H9 (cell line): Measurements from ENCODE around the gene SNX17. TPM values are rescaled to one million over a fixed set of nuclear protein-coding genes. Genes with fewer than 3 reads are reported as not detected.

Experiments
- DNase-seq: peaks from one replicate; pipeline ENCODE4 v3.0.0-alpha.2; 2017
- H2AFZ ChIP-seq: one replicate; pipeline ENCODE4 v1.6.1; 2013; ENCODE audit warnings: mild to moderate bottlenecking, low read length, control low read depth, moderate library complexity
- H2AK5ac ChIP-seq: 2 replicates; pipeline ENCODE4 v1.6.1; 2013; ENCODE audit warnings: low read length, control low read depth, mixed read lengths; ENCODE audit not compliant: insufficient read length
- H2BK120ac ChIP-seq: one replicate; pipeline ENCODE4 v1.6.1; 2013; ENCODE audit warnings: low read depth, mild to moderate bottlenecking, low read length, control low read depth, inconsistent platforms; ENCODE audit not compliant: poor library complexity, severe bottlenecking
- H2BK12ac ChIP-seq: 2 replicates; pipeline ENCODE4 v1.6.1; 2013; ENCODE audit warnings: low read length, control low read depth, mixed read lengths, low read depth; ENCODE audit not compliant: insufficient read length
- H2BK15ac ChIP-seq: 2 replicates; pipeline ENCODE4 v1.6.1; 2013; ENCODE audit warnings: low read depth, low read length, control low read depth
- H2BK20ac ChIP-seq: one replicate; pipeline ENCODE4 v1.6.1; 2013; ENCODE audit warnings: low read depth, mild to moderate bottlenecking, low read length, control low read depth, inconsistent platforms; ENCODE audit not compliant: poor library complexity, severe bottlenecking
- H2BK5ac ChIP-seq: 2 replicates; pipeline ENCODE4 v1.6.1; 2013; ENCODE audit warnings: low read length, control low read depth, mixed read lengths; ENCODE audit not compliant: insufficient read length
- H3K14ac ChIP-seq: 2 replicates; pipeline ENCODE4 v1.6.1; 2013; ENCODE audit warnings: low read length, control low read depth; ENCODE audit not compliant: insufficient read depth
- H3K18ac ChIP-seq: 2 replicates; pipeline ENCODE4 v1.6.1; 2013; ENCODE audit warnings: low read depth, mild to moderate bottlenecking, mixed read lengths, low read length, control low read depth; ENCODE audit not compliant: insufficient read length
- H3K23ac ChIP-seq: 2 replicates; pipeline ENCODE4 v1.6.1; 2013; ENCODE audit warnings: low read length, control low read depth, mixed read lengths, low read depth; ENCODE audit not compliant: insufficient read length
- H3K23me2 ChIP-seq: 2 replicates; pipeline ENCODE4 v1.6.1; 2013; ENCODE audit warnings: low read depth, mild to moderate bottlenecking, mixed read lengths, low read length, control low read depth; ENCODE audit not compliant: insufficient read length, poor library complexity, severe bottlenecking
- H3K27ac ChIP-seq: 2 replicates; pipeline ENCODE4 v1.5.1; 2013; ENCODE audit warnings: low read length, control low read depth, mixed read lengths, low read depth; ENCODE audit not compliant: insufficient read length
- H3K27me3 ChIP-seq: 2 replicates; pipeline ENCODE4 v1.6.1; 2013; ENCODE audit warnings: low read length, control low read depth, inconsistent platforms; ENCODE audit not compliant: insufficient read depth
- H3K4ac ChIP-seq: 2 replicates; pipeline ENCODE4 v1.6.1; 2013; ENCODE audit warnings: low read depth, mild to moderate bottlenecking, control low read depth, inconsistent platforms, low read length, moderate library complexity
- H3K4me1 ChIP-seq: 2 replicates; pipeline ENCODE4 v1.6.1; 2013; ENCODE audit warnings: low read length, control low read depth, inconsistent platforms; ENCODE audit not compliant: insufficient read depth
- H3K4me2 ChIP-seq: 2 replicates; pipeline ENCODE4 v1.6.1; 2013; ENCODE audit warnings: low read length, control low read depth, mixed read lengths; ENCODE audit not compliant: insufficient read length, insufficient read depth
- H3K56ac ChIP-seq: 2 replicates; pipeline ENCODE4 v1.6.1; 2013; ENCODE audit warnings: low read depth, mild to moderate bottlenecking, mixed read lengths, low read length, control low read depth; ENCODE audit not compliant: insufficient read length
- H3K79me1 ChIP-seq: 2 replicates; pipeline ENCODE4 v1.6.1; 2013; ENCODE audit warnings: low read depth, mild to moderate bottlenecking, moderate library complexity, low read length, control low read depth, inconsistent platforms; ENCODE audit not compliant: insufficient read depth, poor library complexity, severe bottlenecking
- H3K79me2 ChIP-seq: 2 replicates; pipeline ENCODE4 v1.6.1; 2013; ENCODE audit warnings: low read length, control low read depth, inconsistent platforms; ENCODE audit not compliant: insufficient read depth
- H3K9ac ChIP-seq: 2 replicates; pipeline ENCODE4 v1.6.1; 2013; ENCODE audit warnings: low read length, control low read depth, mixed read lengths; ENCODE audit not compliant: insufficient read length; ENCODE audit errors: extremely low read depth
- H3K9me3 ChIP-seq: one replicate; pipeline ENCODE4 v1.6.1; 2013; ENCODE audit warnings: low read depth, low read length, inconsistent platforms; ENCODE audit not compliant: control insufficient read depth
- H3T11ph ChIP-seq: one replicate; pipeline ENCODE4 v1.6.1; 2013; ENCODE audit warnings: mild to moderate bottlenecking, low read length, control low read depth, inconsistent platforms
- H4K20me1 ChIP-seq: one replicate; pipeline ENCODE4 v1.6.1; 2013; ENCODE audit not compliant: control insufficient read depth, insufficient read length, insufficient read depth
- H4K5ac ChIP-seq: 2 replicates; pipeline ENCODE4 v1.6.1; 2013; ENCODE audit warnings: low read depth, mild to moderate bottlenecking, mixed read lengths, low read length, control low read depth; ENCODE audit not compliant: insufficient read length
- H4K8ac ChIP-seq: replicated peaks from 2 replicates; pipeline ENCODE4 v1.6.1; 2013; ENCODE audit warnings: low read length, control low read depth, mixed read lengths, low read depth; ENCODE audit not compliant: insufficient read length
- H4K91ac ChIP-seq: 2 replicates; pipeline ENCODE4 v1.6.1; 2013; ENCODE audit warnings: low read depth, mild to moderate bottlenecking, moderate library complexity, mixed read lengths, low read length, control low read depth; ENCODE audit not compliant: insufficient read length
- H3K27ac Mint-ChIP-seq, 3 experiments: 2 replicates in 2 of 3; 3 replicates in 1 of 3; pipeline ENCODE4 v1.8.0; 2020 to 2021; ENCODE audit warnings: mixed read lengths in 3 of 3, mild to moderate bottlenecking in 1 of 3, moderate library complexity in 1 of 3
- H3K27me3 Mint-ChIP-seq: 2 replicates; pipeline ENCODE4 v1.8.0; 2021; ENCODE audit warnings: low read depth, mild to moderate bottlenecking, moderate library complexity, mixed read lengths
- H3K36me3 Mint-ChIP-seq, 3 experiments: 2 replicates in 2 of 3; 3 replicates in 1 of 3; pipeline ENCODE4 v1.8.0; 2020 to 2021; ENCODE audit warnings: low read depth in 3 of 3, mixed read lengths in 3 of 3; ENCODE audit not compliant: insufficient read depth in 1 of 3
- H3K4me1 Mint-ChIP-seq, 2 experiments: 2 replicates each; pipeline ENCODE4 v1.8.0; 2020; ENCODE audit warnings: mixed read lengths in 2 of 2
- H3K4me3 Mint-ChIP-seq, 2 experiments: 2 replicates in 1 of 2; 3 replicates in 1 of 2; pipeline ENCODE4 v1.8.0; 2020 to 2021; ENCODE audit warnings: mild to moderate bottlenecking in 2 of 2, mixed read lengths in 2 of 2, moderate library complexity in 1 of 2
- H3K9me3 Mint-ChIP-seq, 2 experiments: 2 replicates in 1 of 2; 3 replicates in 1 of 2; pipeline ENCODE4 v1.8.0; 2020; ENCODE audit warnings: mild to moderate bottlenecking in 2 of 2, mixed read lengths in 2 of 2, moderate library complexity in 1 of 2
- CTCF ChIP-seq: fragments of 200-600 bp; sonication (generic); conservative IDR thresholded peaks from 3 replicates; pipeline ENCODE4 v1.8.0; 2021; ENCODE audit warnings: antibody characterized with exemption, mild to moderate bottlenecking
- WGBS: extraction: QIAGEN DNeasy Blood & Tissue Kit; methylation state at CpG from one replicate; pipeline ENCODE4 v1.1.7; 2013; ENCODE audit warnings: missing lambda C conversion rate, low lambda C conversion rate, mixed read lengths; ENCODE audit not compliant: insufficient read length; ENCODE audit errors: extremely low coverage; 5-methylcytosine and 5-hydroxymethylcytosine counted together
- total RNA-seq: library from RNA; stranded (reverse); gene quantifications from 2 replicates; pipeline ENCODE4 v1.2.1, GENCODE V29; 2021

The SNX17 gene
- total RNA-seq, 1 experiment from 2014 or later, result 81.1 TPM

GRCh38 chr2:27407798-27408491, 37.5 kb downstream of the SNX17 start:
- Histone ChIP-seq H3K79me2 (peaks cover 37% of the 10 kb centered on the region; the same call in 1 of the 2 replicates), H3K27me3 (no peaks in the 10 kb centered on the region), H3K4ac (no peak overlapping the region), H4K20me1 (no peaks in the 10 kb centered on the region), H3K14ac (no peak overlapping the region), H2AK5ac (no peak overlapping the region), H4K91ac (no peak overlapping the region), H3K4me2 (peak overlapping the region; percentile 74), H3K4me1 (no peaks in the 10 kb centered on the region), H3K18ac (no peak overlapping the region), H3K9ac (peak overlapping the region; percentile 19), H2BK5ac (no peak overlapping the region), H2AFZ (no peak overlapping the region), H3T11ph (no peak overlapping the region), H3K23me2 (peaks cover 9% of the 10 kb centered on the region), H2BK20ac (no peak overlapping the region), H3K79me1 (peaks cover 3% of the 10 kb centered on the region), H3K9me3 (no peaks in the 10 kb centered on the region), H4K5ac (no peak overlapping the region), H2BK15ac (no peak overlapping the region), H3K27ac (no peak overlapping the region), H2BK120ac (no peak overlapping the region), H3K23ac (no peak overlapping the region), H4K8ac (no peak overlapping the region), H2BK12ac (no peak overlapping the region), H3K56ac (no peak overlapping the region)
- peaks cover 7 to 33% (median 25%) of the 10 kb centered on the region in 3 experiments; a peak in 6 of 7 replicates for H3K36me3 Mint-ChIP-seq
- H3K4me3 Mint-ChIP-seq, result peak overlapping the region; percentile 89 to 93
- H3K9me3 Mint-ChIP-seq, result peaks cover 4 to 11% of the 10 kb centered on the region in 2 experiments; a peak in 2 of 5 replicates
- WGBS, result 100% methylated on average over 1 of the region's 16 CpGs
- peak overlapping the region; percentile 61 to 93 (median 79); a peak in 4 of 7 replicates for H3K27ac Mint-ChIP-seq
- no peaks in the 10 kb centered on the region; the same call in 1 of the 2 replicates for H3K27me3 Mint-ChIP-seq
- peaks cover 18 to 20% of the 10 kb centered on the region in 2 experiments for H3K4me1 Mint-ChIP-seq
- peak; percentile 60 for DNase-seq
- TF ChIP-seq CTCF, result peak; percentile 75
